ENCODE data around the gene CAPZB. TPM values are rescaled to one million over a fixed set of nuclear protein-coding genes. Genes with fewer than 3 reads are reported as not detected.

The CAPZB gene
- total RNA-seq, 1 donor from 2014 or later, result 352 TPM

DNA sequence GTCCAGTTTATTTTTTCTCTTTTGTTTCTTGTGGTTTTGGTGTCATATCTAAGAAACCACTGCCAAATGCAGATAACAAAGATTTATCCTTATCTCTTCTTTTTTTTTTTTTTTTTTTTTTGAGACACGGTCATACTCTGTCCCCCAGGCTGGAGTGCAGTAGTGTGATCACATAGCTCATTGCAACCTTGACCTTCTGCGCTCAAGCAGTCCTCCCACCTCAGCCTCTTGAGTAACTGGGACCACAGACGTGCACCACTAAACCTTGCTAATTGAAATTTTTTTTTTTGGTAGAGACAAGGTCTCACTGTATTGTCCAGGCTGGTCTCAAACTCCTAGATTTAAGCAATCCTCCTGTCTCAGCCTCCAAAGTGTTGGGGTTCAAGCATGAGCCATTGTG lies 164.3 kb downstream of the CAPZB start:
- Mint-ChIP-seq H3K9me3 (ENCODE audit: low read depth) (no peaks in the 10 kb centered on the region), H3K4me3 (ENCODE audit: unreplicated experiment) (no peak overlapping the region), H3K4me1 (ENCODE audit: low read depth) (peaks cover 20% of the 10 kb centered on the region), H3K36me3 (ENCODE audit: low read depth) (peaks cover 23% of the 10 kb centered on the region), H3K27me3 (ENCODE audit: low read depth) (no peaks in the 10 kb centered on the region), H3K27ac (ENCODE audit: unreplicated experiment) (no peak overlapping the region)
- TF ChIP-seq CTCF (IDR thresholded peaks at IDR 0.05), result no peak
- DNase-seq (ENCODE audit: low spot score), result no peak

DNA sequence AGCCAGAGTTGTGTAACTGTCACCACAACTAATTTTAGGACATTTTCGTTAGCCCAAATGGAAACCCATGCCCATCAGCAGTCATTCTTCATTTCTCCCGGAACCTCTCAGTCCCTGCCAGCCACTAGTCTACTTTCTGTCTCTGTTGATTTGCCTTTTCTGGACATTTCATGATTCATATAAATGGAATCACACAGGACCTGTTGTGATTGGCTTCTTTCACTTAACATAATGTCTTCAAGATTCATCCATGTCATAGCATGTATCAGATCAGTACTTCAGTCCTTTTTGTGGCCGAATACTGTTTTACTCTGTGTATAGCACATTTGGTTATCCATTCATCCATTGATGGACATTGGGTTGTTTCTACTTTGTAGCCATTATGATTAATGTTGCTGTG lies 166.1 kb downstream of the CAPZB start:
- Mint-ChIP-seq H3K27ac (ENCODE audit: unreplicated experiment) (no peak overlapping the region), H3K27me3 (ENCODE audit: low read depth) (no peaks in the 10 kb centered on the region), H3K4me1 (ENCODE audit: low read depth) (peaks cover 37% of the 10 kb centered on the region), H3K36me3 (ENCODE audit: low read depth) (peaks cover 22% of the 10 kb centered on the region), H3K9me3 (ENCODE audit: low read depth) (no peaks in the 10 kb centered on the region), H3K4me3 (ENCODE audit: unreplicated experiment) (no peak overlapping the region)
- no peak for TF ChIP-seq CTCF (IDR thresholded peaks at IDR 0.05)
- DNase-seq (ENCODE audit: low spot score), result no peak

DNA sequence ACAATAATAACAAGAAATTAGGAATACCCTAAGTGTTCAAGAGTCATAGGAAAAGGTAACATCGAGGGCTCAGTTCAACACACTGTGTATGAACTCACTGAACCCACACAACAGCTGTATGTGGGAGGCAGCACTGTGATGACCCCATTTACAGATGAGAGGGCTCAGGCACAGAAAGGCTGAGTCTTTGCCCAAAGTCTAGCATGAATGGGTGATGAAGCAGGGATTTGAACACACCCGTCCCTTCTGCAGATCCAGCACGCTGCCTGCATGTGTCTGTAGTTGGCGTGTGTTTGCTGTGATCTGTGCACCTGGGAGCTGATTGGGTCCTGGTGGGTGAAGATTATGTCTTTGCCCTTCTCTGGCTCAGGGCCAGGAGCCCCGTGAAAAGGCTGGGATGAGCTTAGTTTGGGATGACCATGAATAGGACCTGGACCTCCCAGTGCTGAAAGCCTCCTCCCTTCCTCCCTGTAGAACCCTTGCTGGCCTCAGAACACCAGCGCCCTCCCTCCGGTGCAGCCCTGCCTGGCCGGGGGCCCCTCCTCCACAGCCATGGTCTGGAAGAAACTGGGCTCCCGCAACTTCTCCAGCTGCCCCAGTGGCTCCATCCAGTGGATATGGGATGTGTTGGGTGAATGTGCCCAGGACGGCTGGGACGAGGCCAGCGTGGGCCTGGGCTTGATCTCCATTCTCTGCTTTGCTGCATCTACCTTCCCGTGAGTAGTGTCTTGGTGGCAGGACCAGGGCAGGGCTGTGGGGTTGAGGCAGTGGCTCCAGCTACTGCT lies 168.0 kb downstream of the CAPZB start:
- Mint-ChIP-seq H3K4me3 (ENCODE audit: unreplicated experiment) (no peak overlapping the region), H3K27me3 (ENCODE audit: low read depth) (no peaks in the 10 kb centered on the region), H3K36me3 (ENCODE audit: low read depth) (peaks cover 18% of the 10 kb centered on the region), H3K4me1 (ENCODE audit: low read depth) (peaks cover 52% of the 10 kb centered on the region), H3K27ac (ENCODE audit: unreplicated experiment) (no peak overlapping the region), H3K9me3 (ENCODE audit: low read depth) (no peaks in the 10 kb centered on the region)
- TF ChIP-seq CTCF (IDR thresholded peaks at IDR 0.05), result no peak
- DNase-seq (ENCODE audit: low spot score), result peak; percentile 59

DNA sequence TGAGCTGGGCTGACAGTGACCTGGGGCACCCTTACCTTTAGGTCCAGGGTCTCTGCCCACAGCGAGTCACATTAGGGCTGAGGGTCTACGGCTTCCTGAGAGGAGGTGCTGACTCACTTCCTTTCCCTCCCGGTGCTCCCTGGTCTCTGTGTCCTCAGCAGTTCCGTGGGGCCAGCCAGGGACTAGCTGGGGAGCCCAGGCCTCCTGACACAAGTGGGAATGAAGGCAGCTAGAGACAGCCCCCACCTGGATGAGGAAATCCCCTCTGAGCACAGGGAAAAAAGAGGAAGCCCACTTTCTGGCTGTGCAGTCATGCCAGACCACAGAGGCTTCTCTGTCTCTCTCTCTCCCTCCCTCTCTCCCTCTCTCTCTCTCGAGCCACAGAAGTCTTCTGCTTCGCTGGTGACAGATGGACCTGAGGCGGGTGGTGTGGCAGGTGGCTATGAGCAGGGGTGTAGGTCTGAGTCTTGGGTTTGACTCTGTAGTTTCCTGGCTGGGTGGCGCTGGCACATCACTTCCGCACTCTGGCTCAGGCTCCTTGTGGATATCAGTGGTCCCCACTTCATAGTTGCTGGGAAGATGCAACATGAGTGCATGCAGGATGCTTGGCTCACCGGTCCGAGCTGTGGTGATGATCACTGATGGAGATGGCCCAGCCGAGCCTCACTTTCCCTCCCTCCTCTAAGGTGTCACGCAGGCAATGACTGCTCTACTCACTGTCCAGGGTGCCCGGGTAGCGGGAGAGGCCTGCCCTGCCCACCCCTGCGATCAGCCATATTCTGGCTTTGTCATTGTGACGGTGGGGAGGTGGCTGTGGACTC lies 169.8 kb downstream of the CAPZB start:
- Mint-ChIP-seq H3K27me3 (ENCODE audit: low read depth) (no peaks in the 10 kb centered on the region), H3K4me1 (ENCODE audit: low read depth) (peaks cover 62% of the 10 kb centered on the region), H3K9me3 (ENCODE audit: low read depth) (no peaks in the 10 kb centered on the region), H3K27ac (ENCODE audit: unreplicated experiment) (no peak overlapping the region), H3K36me3 (ENCODE audit: low read depth) (peaks cover 13% of the 10 kb centered on the region), H3K4me3 (ENCODE audit: unreplicated experiment) (no peak overlapping the region)
- no peak for TF ChIP-seq CTCF (IDR thresholded peaks at IDR 0.05)
- peak; percentile 61 for DNase-seq (ENCODE audit: low spot score)

Measured in chondrocyte (in vitro differentiated cells).